ENCODE measurements around the gene CNN3.

DNA sequence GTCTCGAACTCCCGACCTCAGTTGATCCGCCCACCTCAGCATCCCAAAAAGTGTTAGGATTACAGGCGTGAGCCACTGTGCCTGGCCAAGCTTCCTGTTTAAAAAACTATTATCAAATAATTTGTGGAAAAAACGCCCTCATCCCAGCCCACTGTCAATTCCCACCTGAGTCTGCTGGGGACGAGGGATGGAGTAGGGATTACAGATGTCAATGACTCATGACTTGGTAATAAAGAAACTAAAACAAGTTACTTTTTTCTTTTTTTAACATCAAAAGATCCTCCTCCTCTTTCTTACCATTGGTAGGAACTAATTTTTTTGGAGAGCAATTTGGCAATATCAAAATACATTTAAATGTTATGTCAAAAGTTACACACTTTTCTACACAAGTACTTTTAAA lies 9.7 kb downstream of the CNN3 start:
- TF ChIP-seq, protein P1, sequence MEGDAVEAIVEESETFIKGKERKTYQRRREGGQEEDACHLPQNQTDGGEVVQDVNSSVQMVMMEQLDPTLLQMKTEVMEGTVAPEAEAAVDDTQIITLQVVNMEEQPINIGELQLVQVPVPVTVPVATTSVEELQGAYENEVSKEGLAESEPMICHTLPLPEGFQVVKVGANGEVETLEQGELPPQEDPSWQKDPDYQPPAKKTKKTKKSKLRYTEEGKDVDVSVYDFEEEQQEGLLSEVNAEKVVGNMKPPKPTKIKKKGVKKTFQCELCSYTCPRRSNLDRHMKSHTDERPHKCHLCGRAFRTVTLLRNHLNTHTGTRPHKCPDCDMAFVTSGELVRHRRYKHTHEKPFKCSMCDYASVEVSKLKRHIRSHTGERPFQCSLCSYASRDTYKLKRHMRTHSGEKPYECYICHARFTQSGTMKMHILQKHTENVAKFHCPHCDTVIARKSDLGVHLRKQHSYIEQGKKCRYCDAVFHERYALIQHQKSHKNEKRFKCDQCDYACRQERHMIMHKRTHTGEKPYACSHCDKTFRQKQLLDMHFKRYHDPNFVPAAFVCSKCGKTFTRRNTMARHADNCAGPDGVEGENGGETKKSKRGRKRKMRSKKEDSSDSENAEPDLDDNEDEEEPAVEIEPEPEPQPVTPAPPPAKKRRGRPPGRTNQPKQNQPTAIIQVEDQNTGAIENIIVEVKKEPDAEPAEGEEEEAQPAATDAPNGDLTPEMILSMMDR (IDR thresholded peaks at IDR 0.05; ENCODE audit: extremely low read depth in 1 of 2, insufficient read depth in 1 of 2, low read depth in 1 of 2, low read length in 2 of 2): no peak
- no peak for TF ChIP-seq FOS (IDR thresholded peaks at IDR 0.05; ENCODE audit: borderline replicate concordance, insufficient read depth, low read length)
- TF ChIP-seq, protein P2, sequence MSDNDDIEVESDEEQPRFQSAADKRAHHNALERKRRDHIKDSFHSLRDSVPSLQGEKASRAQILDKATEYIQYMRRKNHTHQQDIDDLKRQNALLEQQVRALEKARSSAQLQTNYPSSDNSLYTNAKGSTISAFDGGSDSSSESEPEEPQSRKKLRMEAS (IDR thresholded peaks at IDR 0.05; ENCODE audit: insufficient read depth, insufficient read length): no peak
- TF ChIP-seq POLR2A (IDR thresholded peaks at IDR 0.05; ENCODE audit: low read depth, low read length): no peak
- TF ChIP-seq POLR2AphosphoS5 (IDR thresholded peaks at IDR 0.05; ENCODE audit: insufficient read depth, low read depth, low read length): no peak
- TF ChIP-seq JUN (IDR thresholded peaks at IDR 0.05; ENCODE audit: borderline replicate concordance, insufficient read depth, insufficient read length, low read depth): no peak

Measured in endothelial cell of umbilical vein (primary cell).